GM12872 (cell line): ENCODE data around the gene NUDT4.

Experiments
- CTCF ChIP-seq: IDR thresholded peaks from 3 replicates; pipeline ENCODE4 v1.5.1; 2011; ENCODE audit warnings: low read depth, mild to moderate bottlenecking, low read length, moderate library complexity; ENCODE audit not compliant: insufficient read depth

NUDT4 gene

GRCh38 chr12:93377252-93378195 lies at the start of gene NUDT4:
Gene NUDT4, plus strand, starts transcription at chr12:93377925. Its CDS starts 398 bp downstream, at chr12:93378323.
- no peak for TF ChIP-seq CTCF

- no peak for TF ChIP-seq CTCF
These were observed 44.7 kb upstream of the NUDT4 start for GRCh38 chr12:93333054-93333453.

- no peak for TF ChIP-seq CTCF
These were observed 43.9 kb upstream of the NUDT4 start for GRCh38 chr12:93333828-93334227.

GRCh38 chr12:93335603-93336162 lies 42.0 kb upstream of the NUDT4 start:
- TF ChIP-seq CTCF = no peak

- no peak for TF ChIP-seq CTCF
These were observed 41.4 kb upstream of the NUDT4 start for GRCh38 chr12:93336291-93336741.

- TF ChIP-seq CTCF = no peak
These were observed 39.1 kb upstream of the NUDT4 start for GRCh38 chr12:93338598-93338997.

- TF ChIP-seq CTCF = no peak
These were observed 38.0 kb upstream of the NUDT4 start for GRCh38 chr12:93339695-93340094.
